ENCODE measurements around the gene UBC. TPM values are rescaled to one million over a fixed set of nuclear protein-coding genes. Genes with fewer than 3 reads are reported as not detected.

UBC gene
- 100 to 1,000 TPM; 759 to 967 (median 819) TPM for polyA plus RNA-seq (ENCODE audit: insufficient read length in 10 of 10)
- long read RNA-seq, donor 1, transcript UBC-205 (1 exons, 3,745 nt), result major isoform, 369 of 570 reads
- long read RNA-seq, donor 1, transcript UBC-201 (2 exons, 2,688 nt), result minor isoform, 199 of 570 reads
- long read RNA-seq, donor 1, partial matches to known transcripts, result 0 of 570 reads
- long read RNA-seq, donor 1, other reads (novel, unspliced or antisense), result 0 of 570 reads
- long read RNA-seq, donor 2, transcript UBC-205 (1 exons, 3,745 nt), result major isoform, 248 of 442 reads
- long read RNA-seq, donor 2, transcript UBC-201 (2 exons, 2,688 nt), result minor isoform, 194 of 442 reads
- long read RNA-seq, donor 2, partial matches to known transcripts, result 0 of 442 reads
- long read RNA-seq, donor 2, other reads (novel, unspliced or antisense), result 0 of 442 reads
- long read RNA-seq, donor 3, partial matches to known transcripts, result 0 of 1 reads
- long read RNA-seq, donor 3, other reads (novel, unspliced or antisense), result 0 of 1 reads
- long read RNA-seq, donor 4, transcript UBC-205 (1 exons, 3,745 nt), result major isoform, 426 of 587 reads
- long read RNA-seq, donor 4, transcript UBC-201 (2 exons, 2,688 nt), result minor isoform, 160 of 587 reads
- long read RNA-seq, donor 4, partial matches to known transcripts, result 0 of 587 reads
- long read RNA-seq, donor 4, other reads (novel, unspliced or antisense), result 0 of 587 reads
- long read RNA-seq, donor 5, transcript UBC-201 (2 exons, 2,688 nt), result minor isoform, 281 of 909 reads
- long read RNA-seq, donor 5, transcript UBC-205 (1 exons, 3,745 nt), result major isoform, 621 of 909 reads
- long read RNA-seq, donor 5, partial matches to known transcripts, result 0 of 909 reads
- long read RNA-seq, donor 5, other reads (novel, unspliced or antisense), result 6 of 909 reads
- long read RNA-seq, donor 6, transcript UBC-205 (1 exons, 3,745 nt), result major isoform, 532 of 794 reads
- long read RNA-seq, donor 6, transcript UBC-201 (2 exons, 2,688 nt), result minor isoform, 261 of 794 reads
- long read RNA-seq, donor 6, partial matches to known transcripts, result 0 of 794 reads
- long read RNA-seq, donor 6, other reads (novel, unspliced or antisense), result 0 of 794 reads
- long read RNA-seq, donor 7, transcript UBC-205 (1 exons, 3,745 nt), result major isoform, 377 of 571 reads
- long read RNA-seq, donor 7, transcript UBC-201 (2 exons, 2,688 nt), result minor isoform, 193 of 571 reads
- long read RNA-seq, donor 7, partial matches to known transcripts, result 0 of 571 reads
- long read RNA-seq, donor 7, other reads (novel, unspliced or antisense), result 0 of 571 reads
- long read RNA-seq, donor 8, transcript UBC-205 (1 exons, 3,745 nt), result major isoform, 312 of 460 reads
- long read RNA-seq, donor 8, transcript UBC-201 (2 exons, 2,688 nt), result minor isoform, 148 of 460 reads
- long read RNA-seq, donor 8, partial matches to known transcripts, result 0 of 460 reads
- long read RNA-seq, donor 8, other reads (novel, unspliced or antisense), result 0 of 460 reads
- long read RNA-seq, donor 9, transcript UBC-201 (2 exons, 2,688 nt), result minor isoform, 44 of 110 reads
- long read RNA-seq, donor 9, transcript UBC-205 (1 exons, 3,745 nt), result major isoform, 66 of 110 reads
- long read RNA-seq, donor 9, partial matches to known transcripts, result 0 of 110 reads
- long read RNA-seq, donor 9, other reads (novel, unspliced or antisense), result 0 of 110 reads

DNA sequence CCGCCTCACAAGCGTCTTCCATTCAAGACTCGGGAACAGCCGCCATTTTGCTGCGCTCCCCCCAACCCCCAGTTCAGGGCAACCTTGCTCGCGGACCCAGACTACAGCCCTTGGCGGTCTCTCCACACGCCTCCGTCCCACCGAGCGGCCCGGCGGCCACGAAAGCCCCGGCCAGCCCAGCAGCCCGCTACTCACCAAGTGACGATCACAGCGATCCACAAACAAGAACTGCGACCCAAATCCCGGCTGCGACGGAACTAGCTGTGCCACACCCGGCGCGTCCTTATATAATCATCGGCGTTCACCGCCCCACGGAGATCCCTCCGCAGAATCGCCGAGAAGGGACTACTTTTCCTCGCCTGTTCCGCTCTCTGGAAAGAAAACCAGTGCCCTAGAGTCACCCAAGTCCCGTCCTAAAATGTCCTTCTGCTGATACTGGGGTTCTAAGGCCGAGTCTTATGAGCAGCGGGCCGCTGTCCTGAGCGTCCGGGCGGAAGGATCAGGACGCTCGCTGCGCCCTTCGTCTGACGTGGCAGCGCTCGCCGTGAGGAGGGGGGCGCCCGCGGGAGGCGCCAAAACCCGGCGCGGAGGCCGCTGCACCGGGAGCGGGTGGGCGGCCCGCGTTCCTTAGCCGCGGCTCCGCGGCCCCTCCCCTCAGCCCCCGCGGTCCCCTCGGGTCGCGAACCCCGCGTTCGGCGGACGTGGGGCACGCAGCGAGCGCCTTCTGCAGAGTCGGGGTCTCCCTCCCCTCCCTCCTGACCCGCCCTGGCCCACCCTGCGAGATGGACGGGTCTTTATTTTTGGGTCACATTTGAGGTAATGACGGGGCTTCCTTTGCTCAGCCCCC lies at the start of gene UBC:
Gene UBC (minus strand): TSS at position 259 of the 847 bp plus-strand sequence. CDS start 879 bp downstream, outside the sequence.
- DNase-seq, result peak; percentile 94 to 98 (median 96)

GRCh38 chr12:124963211-124963610 lies 48.8 kb upstream of the UBC start:
- DNase-seq, result no peak

DNA sequence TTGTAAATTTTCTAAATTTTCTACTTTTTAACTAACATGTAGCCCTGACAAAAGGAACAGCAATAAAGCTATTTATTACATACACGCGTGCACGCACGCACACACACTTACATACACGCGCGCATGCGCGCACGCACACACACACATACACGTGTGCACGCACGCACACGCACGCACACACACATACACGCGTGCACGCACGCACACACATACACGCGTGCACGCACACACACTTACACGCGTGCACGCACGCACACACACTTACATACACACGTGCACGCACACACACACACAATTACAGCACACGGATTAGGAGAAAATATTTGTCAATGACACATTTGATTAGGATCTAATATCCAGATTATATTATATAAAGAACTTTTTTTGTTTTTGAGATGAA lies 46.6 kb upstream of the UBC start:
- DNase-seq, result no peak

DNA sequence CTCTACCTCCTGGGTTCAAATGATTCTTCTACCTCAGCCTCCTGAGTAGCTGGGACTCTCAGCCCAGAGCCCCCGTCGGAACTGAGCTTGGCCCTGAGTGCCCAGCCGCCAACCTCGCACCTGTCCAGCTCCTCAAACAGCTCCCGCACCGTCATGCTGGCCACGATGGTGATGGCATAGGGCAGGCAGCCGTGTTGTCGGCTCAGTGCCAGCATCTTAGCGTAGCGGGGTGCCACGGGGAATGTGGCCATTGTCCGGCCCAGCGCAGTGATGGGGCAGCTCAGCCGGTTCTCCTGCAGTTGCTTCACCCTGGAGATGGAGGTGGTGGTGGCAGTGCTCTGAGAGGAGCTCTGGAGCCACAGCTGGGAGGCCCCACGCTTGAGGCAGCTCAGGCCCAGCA lies 42.1 kb upstream of the UBC start:
- no peak for DNase-seq

DNA sequence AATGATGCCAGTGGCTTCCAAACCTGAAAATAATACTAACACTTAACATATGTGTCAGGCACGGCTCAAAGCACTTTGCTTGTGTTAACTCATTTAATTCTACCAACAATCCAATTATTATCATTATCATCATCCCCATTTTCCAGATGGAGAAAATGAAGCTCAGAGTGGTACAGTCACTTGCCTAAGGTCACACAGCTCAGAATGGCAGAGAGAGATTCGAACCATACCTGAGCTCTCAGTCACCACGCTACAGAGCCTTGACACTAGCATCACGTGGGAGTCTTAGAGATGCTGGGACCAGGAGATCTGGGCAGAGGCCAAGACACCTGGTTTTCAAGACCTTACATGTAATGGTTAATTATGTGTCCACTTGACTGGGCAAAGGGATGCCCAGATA lies 40.3 kb upstream of the UBC start:
- DNase-seq, result no peak

GRCh38 chr12:124953689-124954405 lies 39.4 kb upstream of the UBC start:
- no peak for DNase-seq

GRCh38 chr12:124952801-124953200 lies 38.4 kb upstream of the UBC start:
- no peak for DNase-seq

GRCh38 chr12:124952295-124952694 lies 37.8 kb upstream of the UBC start:
- no peak for DNase-seq

GRCh38 chr12:124949779-124950728 lies 35.6 kb upstream of the UBC start:
- DNase-seq, result no peak

- no peak for DNase-seq
Measured at GRCh38 chr12:124949066-124949465, 34.6 kb upstream of the UBC start.

GRCh38 chr12:124947561-124948398 lies 33.3 kb upstream of the UBC start:
- DNase-seq, result no peak

DNA sequence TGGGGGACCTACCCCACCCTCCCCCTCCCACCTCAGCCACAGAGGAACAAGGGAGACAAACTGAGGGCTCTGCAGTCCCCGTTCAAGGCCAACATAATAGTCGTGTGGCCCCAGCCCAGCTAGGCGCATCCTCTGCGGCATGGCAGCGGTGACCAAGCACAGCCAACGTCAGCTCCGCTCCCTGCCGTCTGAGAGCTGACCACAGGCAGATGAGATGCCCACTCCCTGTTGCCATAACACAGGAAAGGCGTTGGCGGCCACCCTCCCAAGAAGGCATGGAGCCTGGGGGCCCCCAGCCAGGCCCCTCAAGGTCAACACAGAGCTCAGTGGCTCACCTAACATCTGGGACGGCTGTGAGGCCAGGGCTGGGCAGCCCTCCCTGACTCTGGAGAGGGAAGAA lies 32.6 kb upstream of the UBC start:
- no peak for DNase-seq

GRCh38 chr12:124946447-124946793 lies 32.0 kb upstream of the UBC start:
- no peak for DNase-seq

DNA sequence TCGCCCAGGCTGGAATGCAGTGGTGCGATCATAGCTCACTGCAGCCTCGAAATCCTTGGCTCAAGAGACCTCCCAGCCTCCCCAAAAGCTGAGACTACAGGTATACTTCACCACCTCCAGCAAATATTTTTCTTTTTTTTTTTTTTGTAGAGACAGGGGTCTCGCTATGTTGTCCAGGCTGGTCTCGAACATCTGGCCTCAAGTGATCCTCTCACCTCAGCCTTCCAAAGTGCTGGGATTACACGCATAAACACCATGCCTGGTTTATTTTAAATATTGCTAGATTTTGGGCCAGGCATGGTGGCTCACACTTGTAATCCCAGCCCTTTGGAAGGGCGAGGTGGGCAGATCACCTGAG lies 26.7 kb upstream of the UBC start:
- DNase-seq, result no peak

DNA sequence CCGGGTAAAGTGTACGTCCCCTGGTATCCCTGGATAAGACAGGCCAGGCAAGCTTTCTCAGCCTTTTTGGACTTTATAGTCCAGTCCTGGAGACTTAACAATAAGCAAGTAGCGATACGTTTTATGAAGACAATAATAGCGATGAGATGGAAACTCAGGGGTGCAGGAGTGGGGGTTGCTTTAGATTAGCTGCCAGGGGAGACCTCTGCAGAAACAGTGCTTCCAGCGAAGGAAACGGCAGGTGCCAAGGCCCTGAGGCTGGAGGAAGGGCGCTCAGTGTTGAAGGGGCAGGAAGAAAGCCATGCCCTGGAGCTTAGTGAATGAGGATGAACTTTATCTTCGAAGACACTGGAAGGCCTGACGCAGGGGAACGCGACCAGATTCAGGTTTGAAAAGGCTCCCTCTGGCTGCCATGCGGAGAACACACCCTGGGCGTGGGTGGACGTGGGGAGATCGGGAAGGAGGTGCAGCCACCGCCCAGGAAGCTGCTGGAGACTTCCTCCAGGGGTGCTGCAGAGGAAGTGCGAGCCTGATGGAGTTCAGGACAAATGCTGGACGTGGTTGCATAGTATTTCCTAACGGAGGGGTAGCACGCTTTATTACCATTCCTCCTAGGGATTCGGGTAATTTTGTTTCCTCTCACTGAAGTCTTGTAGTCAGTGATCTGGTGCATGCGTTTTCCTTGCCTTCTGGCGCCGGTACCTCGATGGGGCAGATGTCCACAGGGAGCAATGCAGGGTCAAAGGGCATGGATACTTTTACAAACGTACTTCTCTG lies 26.1 kb upstream of the UBC start:
- DNase-seq, result peak; percentile 81 to 94 (median 89)

- DNase-seq, result no peak
Measured at GRCh38 chr12:124940143-124940392, 25.6 kb upstream of the UBC start.
